GM21737 (cell line): ENCODE data around the gene ABCF3.
A peak's percentile ranks its signal among the peaks of the same experiment; 100 is the strongest.

ENCODE experiments used
- ATAC-seq: cut with Tn5 transposase; IDR thresholded peaks from one replicate; pipeline ENCODE4 v1.9.1; 2021; ENCODE audit warnings: mild to moderate bottlenecking, moderate library complexity; ENCODE audit not compliant: unreplicated experiment

Gene ABCF3

GRCh38 chr3:184185461-184186183, 377 bp upstream of the ABCF3 start:
- ATAC-seq, result peak; percentile 88

GRCh38 chr3:184186902-184187207, 856 bp downstream of the ABCF3 start:
- no peak for ATAC-seq

- ATAC-seq, result no peak
Observed at GRCh38 chr3:184188080-184188479, 2.1 kb downstream of the ABCF3 start.

GRCh38 chr3:184189421-184189820, 3.4 kb downstream of the ABCF3 start:
- no peak for ATAC-seq

- ATAC-seq, result no peak
Observed at GRCh38 chr3:184192889-184193288, 6.9 kb downstream of the ABCF3 start.

GRCh38 chr3:184193991-184194539, 8.1 kb downstream of the ABCF3 start:
- ATAC-seq, result no peak

GRCh38 chr3:184196536-184196935, 10.5 kb downstream of the ABCF3 start:
- no peak for ATAC-seq

GRCh38 chr3:184198509-184198908, 12.5 kb downstream of the ABCF3 start:
- no peak for ATAC-seq

- ATAC-seq, result no peak
Observed at GRCh38 chr3:184200825-184201224, 14.8 kb downstream of the ABCF3 start.

GRCh38 chr3:184203526-184203925, 17.5 kb downstream of the ABCF3 start:
- ATAC-seq, result no peak

- no peak for ATAC-seq
Observed at GRCh38 chr3:184209146-184209923, 23.3 kb downstream of the ABCF3 start.

- ATAC-seq, result no peak
Observed at GRCh38 chr3:184211297-184211696, 25.3 kb downstream of the ABCF3 start.

- ATAC-seq, result no peak
Observed at GRCh38 chr3:184211718-184212117, 25.7 kb downstream of the ABCF3 start.

GRCh38 chr3:184218814-184219213, 32.8 kb downstream of the ABCF3 start:
- no peak for ATAC-seq

- no peak for ATAC-seq
Observed at GRCh38 chr3:184222521-184222920, 36.5 kb downstream of the ABCF3 start.

- ATAC-seq, result no peak
Observed at GRCh38 chr3:184223946-184224345, 37.9 kb downstream of the ABCF3 start.

- ATAC-seq, result no peak
Observed at GRCh38 chr3:184227481-184227935, 41.5 kb downstream of the ABCF3 start.

GRCh38 chr3:184228376-184229137, 42.6 kb downstream of the ABCF3 start:
- no peak for ATAC-seq

GRCh38 chr3:184229394-184230080, 43.5 kb downstream of the ABCF3 start, which contains the start of gene VWA5B2:
Gene VWA5B2, plus strand, starts transcription at chr3:184229585. Its CDS starts 944 bp downstream, at chr3:184230529.
- ATAC-seq, result peak; percentile 71

- no peak for ATAC-seq
Observed at GRCh38 chr3:184230081-184230602, 44.1 kb downstream of the ABCF3 start.
